ENCODE measurements around the gene ZBP1. TPM values are rescaled to one million over a fixed set of nuclear protein-coding genes. Genes with fewer than 3 reads are reported as not detected.

ZBP1 gene
- total RNA-seq, 1 experiment from 2014 or later, result not detected

GRCh38 chr20:57568960-57569359, 51.3 kb downstream of the ZBP1 start:
- Histone ChIP-seq H3K4me3 (replicated peaks in 1 of 2; ENCODE audit: low read depth in 1 of 2, low read length in 2 of 2) (no peak overlapping the region), H3K9ac (ENCODE audit: low read length) (no peak overlapping the region), H3K79me2 (ENCODE audit: insufficient read depth, low read length) (no peaks in the 10 kb centered on the region), H3K9me2 (ENCODE audit: insufficient read depth) (no peaks in the 10 kb centered on the region), H3K4me1 (ENCODE audit: control insufficient read depth in 1 of 2, insufficient read depth in 2 of 2, low read length in 2 of 2) (no peaks in the 10 kb centered on the region), H3K27ac (ENCODE audit: low read depth, low read length) (no peak overlapping the region), H3K36me3 (ENCODE audit: control insufficient read depth in 1 of 2, insufficient read depth in 2 of 2, low read length in 2 of 2) (no peaks in the 10 kb centered on the region), H2AFZ (ENCODE audit: low read depth, low read length, poor library complexity, severe bottlenecking) (no peak overlapping the region), H3K27me3 (ENCODE audit: insufficient read depth, low read length) (peaks cover 33% of the 10 kb centered on the region), H3K4me2 (ENCODE audit: low read length) (no peak overlapping the region), H4K20me1 (ENCODE audit: insufficient read depth) (no peaks in the 10 kb centered on the region), H3K9me3 (ENCODE audit: control insufficient read depth in 1 of 2, insufficient read depth in 1 of 2, low read depth in 1 of 2, low read length in 2 of 2) (no peaks in the 10 kb centered on the region)
- DNase-seq (ENCODE audit: low read depth, low spot score) (no peak), ATAC-seq (no peak)
- TF ChIP-seq SRF (IDR thresholded peaks at IDR 0.05; ENCODE audit: low read depth) (no peak), ELF1 (IDR thresholded peaks at IDR 0.05; ENCODE audit: borderline replicate concordance, low read depth) (no peak), YY1 (IDR thresholded peaks at IDR 0.05; ENCODE audit: extremely low read depth, insufficient replicate concordance, low read depth, low read length) (no peak), CEBPB (IDR thresholded peaks at IDR 0.05; ENCODE audit: low read depth) (no peak), TCF7L2 (IDR thresholded peaks at IDR 0.05; ENCODE audit: borderline replicate concordance, extremely low read depth, insufficient read depth, insufficient read length) (no peak), EZH2phosphoT487 (IDR thresholded peaks at IDR 0.05; ENCODE audit: borderline replicate concordance) (no peak), SP1 (IDR thresholded peaks at IDR 0.05; ENCODE audit: low read depth) (no peak), JUND (IDR thresholded peaks at IDR 0.05) (no peak), EZH2 (IDR thresholded peaks at IDR 0.05) (no peak), ZFX (IDR thresholded peaks at IDR 0.05) (no peak)
- TF ChIP-seq, protein P1, sequence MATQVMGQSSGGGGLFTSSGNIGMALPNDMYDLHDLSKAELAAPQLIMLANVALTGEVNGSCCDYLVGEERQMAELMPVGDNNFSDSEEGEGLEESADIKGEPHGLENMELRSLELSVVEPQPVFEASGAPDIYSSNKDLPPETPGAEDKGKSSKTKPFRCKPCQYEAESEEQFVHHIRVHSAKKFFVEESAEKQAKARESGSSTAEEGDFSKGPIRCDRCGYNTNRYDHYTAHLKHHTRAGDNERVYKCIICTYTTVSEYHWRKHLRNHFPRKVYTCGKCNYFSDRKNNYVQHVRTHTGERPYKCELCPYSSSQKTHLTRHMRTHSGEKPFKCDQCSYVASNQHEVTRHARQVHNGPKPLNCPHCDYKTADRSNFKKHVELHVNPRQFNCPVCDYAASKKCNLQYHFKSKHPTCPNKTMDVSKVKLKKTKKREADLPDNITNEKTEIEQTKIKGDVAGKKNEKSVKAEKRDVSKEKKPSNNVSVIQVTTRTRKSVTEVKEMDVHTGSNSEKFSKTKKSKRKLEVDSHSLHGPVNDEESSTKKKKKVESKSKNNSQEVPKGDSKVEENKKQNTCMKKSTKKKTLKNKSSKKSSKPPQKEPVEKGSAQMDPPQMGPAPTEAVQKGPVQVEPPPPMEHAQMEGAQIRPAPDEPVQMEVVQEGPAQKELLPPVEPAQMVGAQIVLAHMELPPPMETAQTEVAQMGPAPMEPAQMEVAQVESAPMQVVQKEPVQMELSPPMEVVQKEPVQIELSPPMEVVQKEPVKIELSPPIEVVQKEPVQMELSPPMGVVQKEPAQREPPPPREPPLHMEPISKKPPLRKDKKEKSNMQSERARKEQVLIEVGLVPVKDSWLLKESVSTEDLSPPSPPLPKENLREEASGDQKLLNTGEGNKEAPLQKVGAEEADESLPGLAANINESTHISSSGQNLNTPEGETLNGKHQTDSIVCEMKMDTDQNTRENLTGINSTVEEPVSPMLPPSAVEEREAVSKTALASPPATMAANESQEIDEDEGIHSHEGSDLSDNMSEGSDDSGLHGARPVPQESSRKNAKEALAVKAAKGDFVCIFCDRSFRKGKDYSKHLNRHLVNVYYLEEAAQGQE (IDR thresholded peaks at IDR 0.05; ENCODE audit: low read depth), result no peak
- TF ChIP-seq, protein P2, sequence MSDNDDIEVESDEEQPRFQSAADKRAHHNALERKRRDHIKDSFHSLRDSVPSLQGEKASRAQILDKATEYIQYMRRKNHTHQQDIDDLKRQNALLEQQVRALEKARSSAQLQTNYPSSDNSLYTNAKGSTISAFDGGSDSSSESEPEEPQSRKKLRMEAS (IDR thresholded peaks at IDR 0.05), result no peak
- BruUV-seq (replicated peaks), result no TSS peak
- intact Hi-C loops (cut with micrococcal nuclease), result no loop called here
- ChIA-PET POLR2A (no interaction called here), CTCF (interaction anchor here (0.8 kb wide), 1 partner anchor 42 kb away, joined by 3 read pairs; no protein-coding TSS in a partner anchor), RAD21 (ENCODE audit: low non-redundant PET in 1 of 2, low total read pairs in 2 of 2, uncharacterized antibody in 2 of 2, unreplicated experiment in 2 of 2) (no interaction called here)

All from HCT116 (cell line).